K562 (cell line): ENCODE data around the gene PTPRO. TPM values are rescaled to one million over a fixed set of nuclear protein-coding genes. Genes with fewer than 3 reads are reported as not detected.

ENCODE experiments used
- ATAC-seq: fragments of 200-7000 bp; cut with Tn5 transposase; 3 replicates; pipeline ENCODE4 v1.9.1; 2020; ENCODE audit warnings: moderate library complexity
- BruUV-seq: library from RNA; stranded (reverse); fragments of 400-500 nt; replicated peaks from 2 replicates; lab custom pipeline; 2021; lab: Mats Ljungman, UMichigan
- CTCF ChIA-PET: fragments of 300-600 bp; formaldehyde crosslinking; extraction: SDS; loops from one replicate; lab custom pipeline; 2021; ENCODE audit warnings: low intra/inter-chr PET ratio; lab: Yijun Ruan, JAX
- POLR2A ChIA-PET: fragments of 300-600, 350-650 bp; sonication (Branson Sonifier 250); formaldehyde crosslinking; extraction: SDS; loops from one replicate; lab custom pipeline; 2021; ENCODE audit warnings: antibody characterized with exemption, inconsistent platforms; lab: Yijun Ruan, JAX
- DNase-seq, 4 experiments: peaks; one replicate each; pipeline versions ENCODE4 v3.0.0 to v3.0.0-alpha.2; 2011 to 2018; ENCODE audit warnings: low spot score in 3 of 4, mixed read lengths in 3 of 4; ENCODE audit errors: extremely low read depth in 1 of 4
- FAIRE-seq: peaks from 2 replicates; lab custom pipeline; 2011; peaks lifted over from hg19 to GRCh38; lab: Jason Lieb, UNC
- H2AFZ ChIP-seq: 2 replicates; pipeline ENCODE4 v1.6.0; 2011; ENCODE audit warnings: low read depth, low read length, control low read depth, inconsistent platforms
- H3K27ac ChIP-seq: fragments of 200-600 bp; 3 replicates; pipeline ENCODE4 v1.8.0; 2011; ENCODE audit warnings: low read depth, mild to moderate bottlenecking, control low read depth, inconsistent platforms, low read length, moderate library complexity, mixed read lengths; ENCODE audit errors: extremely low read depth
- H3K27me3 ChIP-seq, 2 experiments: fragments of 300-600 bp in 1 of 2; 2 replicates in 1 of 2; 3 replicates in 1 of 2; pipeline versions ENCODE4 v1.6.0 to v1.8.0; 2011; ENCODE audit warnings: inconsistent platforms in 2 of 2, low read length in 2 of 2, mild to moderate bottlenecking in 1 of 2, mixed read lengths in 1 of 2, moderate library complexity in 1 of 2; ENCODE audit not compliant: control insufficient read depth in 2 of 2, insufficient read depth in 2 of 2
- H3K36me3 ChIP-seq: fragments of 300-600 bp; 3 replicates; pipeline ENCODE4 v1.8.0; 2011; ENCODE audit warnings: mild to moderate bottlenecking, low read length, inconsistent platforms; ENCODE audit not compliant: control insufficient read depth, insufficient read depth
- H3K4me1 ChIP-seq, 2 experiments: fragments of 200-600 bp in 1 of 2; replicated peaks in 1 of 2; 2 replicates in 1 of 2; 3 replicates in 1 of 2; pipeline versions ENCODE4 v1.5.1 to v1.8.0; 2011; ENCODE audit warnings: inconsistent platforms in 2 of 2, low read length in 2 of 2, mild to moderate bottlenecking in 1 of 2, mixed read lengths in 1 of 2, moderate library complexity in 1 of 2; ENCODE audit not compliant: control insufficient read depth in 2 of 2, insufficient read depth in 2 of 2
- H3K4me2 ChIP-seq: 2 replicates; pipeline ENCODE4 v1.6.1; 2011; ENCODE audit warnings: low read length, control low read depth, inconsistent platforms, mixed read lengths; ENCODE audit not compliant: insufficient read depth
- H3K4me3 ChIP-seq: fragments of 200-600 bp; sonication (generic), shearing (Covaris generic); 2 replicates; pipeline ENCODE4 v1.5.1; 2016; ENCODE audit warnings: control low read depth, inconsistent platforms
- H3K79me2 ChIP-seq: fragments of 200-600 bp; 3 replicates; pipeline ENCODE4 v1.8.0; 2011; ENCODE audit warnings: low read length, inconsistent platforms; ENCODE audit not compliant: control insufficient read depth, insufficient read depth
- H3K9ac ChIP-seq, 2 experiments: 2 replicates each; pipeline versions ENCODE4 v1.6.0 to v1.6.1; 2011; ENCODE audit warnings: low read depth in 2 of 2, low read length in 2 of 2, control low read depth in 1 of 2, inconsistent platforms in 1 of 2, mild to moderate bottlenecking in 1 of 2, mixed read lengths in 1 of 2; ENCODE audit not compliant: insufficient read depth in 1 of 2
- H3K9me1 ChIP-seq: one replicate; pipeline ENCODE4 v1.6.0; 2011; ENCODE audit warnings: inconsistent platforms, mild to moderate bottlenecking, low read length, moderate library complexity; ENCODE audit not compliant: control insufficient read depth, insufficient read depth
- H3K9me3 ChIP-seq: replicated peaks from 2 replicates; pipeline ENCODE4 v1.5.1; 2011; ENCODE audit warnings: low read depth, low read length, inconsistent platforms; ENCODE audit not compliant: control insufficient read depth, insufficient read depth
- H4K20me1 ChIP-seq: replicated peaks from 2 replicates; pipeline ENCODE4 v1.6.1; 2011; ENCODE audit warnings: low read length, inconsistent platforms, mixed read lengths; ENCODE audit not compliant: control insufficient read depth, insufficient read depth
- ESRRA ChIP-seq: fragments of 450-650 bp; IDR thresholded peaks from 2 replicates; pipeline ENCODE4 v1.6.1; 2014; ENCODE audit warnings: low read depth, mild to moderate bottlenecking, moderate library complexity, borderline replicate concordance
- GABPA ChIP-seq: fragments of 200-800 bp; sonication (Bioruptor generic); conservative IDR thresholded peaks from 2 replicates; pipeline ENCODE4 v1.6.1; 2016; ENCODE audit warnings: low read depth, missing genetic modification characterization, missing compliant biosample characterization
- HNRNPL ChIP-seq: fragments of 200-400 bp; formaldehyde crosslinking; IDR thresholded peaks from 2 replicates; pipeline ENCODE4 v1.6.1; 2017; ENCODE audit warnings: low read depth, mild to moderate bottlenecking, low read length
- KAT8 ChIP-seq: fragments of 450-650 bp; IDR thresholded peaks from 2 replicates; pipeline ENCODE4 v1.6.1; 2016; ENCODE audit warnings: low read depth, mild to moderate bottlenecking
- KDM5B ChIP-seq: fragments of 200-600 bp; sonication (generic); IDR thresholded peaks from 2 replicates; pipeline ENCODE4 v1.6.1; 2012; ENCODE audit warnings: low read depth, mild to moderate bottlenecking, moderate library complexity, low read length, control low read depth, inconsistent platforms; ENCODE audit not compliant: insufficient replicate concordance
- MEIS2 ChIP-seq: fragments of 450-650 bp; IDR thresholded peaks from 2 replicates; pipeline ENCODE4 v1.6.1; 2014; ENCODE audit warnings: mild to moderate bottlenecking; ENCODE audit not compliant: partially characterized antibody
- MXI1 ChIP-seq: IDR thresholded peaks from 2 replicates; pipeline ENCODE4 v1.6.1; 2011; ENCODE audit warnings: low read depth, mild to moderate bottlenecking, improper control_type of control experiment, low read length
- ZNF140 ChIP-seq: fragments of 250-450 bp; sonication (Bioruptor Pico); IDR thresholded peaks from 2 replicates; pipeline ENCODE4 v1.8.0; 2021; ENCODE audit warnings: moderate library complexity, mild to moderate bottlenecking, inconsistent platforms
- ZNF77 ChIP-seq: fragments of 250-450 bp; sonication (Bioruptor Pico); IDR thresholded peaks from 2 replicates; pipeline ENCODE4 v1.5.0; 2020
- WGBS: fragments of 100-300 bp; shearing (Covaris generic); methylation state at CpG from one replicate; pipeline ENCODE4 v1.1.6; 2016; ENCODE audit warnings: low coverage, mixed read lengths; ENCODE audit not compliant: insufficient coverage; ENCODE audit errors: missing lambda C conversion rate; 5-methylcytosine and 5-hydroxymethylcytosine counted together
- in situ Hi-C: fragments of 300-500 bp; cut with MboI; formaldehyde crosslinking; loops from 4 replicates; pipeline ENCODE4 v1.15.0; 2018; ENCODE audit warnings: inconsistent platforms, mixed read lengths
- intact Hi-C: fragments of 100-400 bp; cut with micrococcal nuclease; formaldehyde crosslinking; loops from 2 replicates; pipeline ENCODE4 v1.14.2; 2022
- polyA plus RNA-seq, 8 experiments: library from polyadenylated mRNA; depleted of rRNA in 4 of 8; stranded (reverse) in 5 of 8; unstranded in 3 of 8; fragments of >200 nt; fragmentation: Nextera tagmentation in 2 of 8; fragmentation: Illumina TruSeq in 1 of 8; extraction: Ambion mirVana in 2 of 8; extraction: Trizol in 1 of 8; gene quantifications; 2 replicates each; pipeline versions ENCODE4 v1.2.1 to v1.2.3, GENCODE V29; 2011 to 2014; ENCODE audit warnings: inconsistent platforms in 1 of 8, missing spikeins in 1 of 8
- total RNA-seq, 7 experiments: library from RNA; depleted of rRNA in 6 of 7; stranded (reverse); fragments of >200 nt in 6 of 7; fragmentation: Illumina TruSeq in 2 of 7; extraction: Trizol in 2 of 7; gene quantifications; 2 replicates each; pipeline versions ENCODE4 v1.2.1 to v1.2.3, GENCODE V29; 2011 to 2021; ENCODE audit warnings: low replicate concordance in 1 of 7
- TF ChIP-seq, protein P1 (sequence below), 2 experiments: fragments of 450-650 bp in 1 of 2; sonication (generic) in 1 of 2; formaldehyde crosslinking in 1 of 2; IDR thresholded peaks in 1 of 2; conservative IDR thresholded peaks in 1 of 2; 2 replicates each; pipeline versions ENCODE4 v1.6.1 to v1.8.1; 2016 to 2023; ENCODE audit warnings: mild to moderate bottlenecking in 2 of 2, moderate library complexity in 2 of 2, inconsistent platforms in 1 of 2, missing genetic modification reagents in 1 of 2
- TF ChIP-seq, protein P2 (sequence below): fragments of 450-650 bp; IDR thresholded peaks from 2 replicates; pipeline ENCODE4 v1.6.1; 2018; ENCODE audit warnings: mild to moderate bottlenecking, low read depth; ENCODE audit not compliant: partially characterized antibody
- TF ChIP-seq, protein P3 (sequence below): fragments of 250-450 bp; sonication (Bioruptor Pico); IDR thresholded peaks from 2 replicates; pipeline ENCODE4 v1.5.0; 2021
- TF ChIP-seq, protein P4 (sequence below): fragments of 250-450 bp; sonication (Bioruptor Pico); IDR thresholded peaks from 2 replicates; pipeline ENCODE4 v1.8.0; 2021; ENCODE audit warnings: moderate library complexity, mild to moderate bottlenecking, inconsistent platforms

The PTPRO gene
- total and polyA plus RNA-seq, 9 of the 15 experiments (the other 6 are each of a cell fraction or from before 2014, with no cell fraction given): 0.22 TPM; not detected in 8

DNA sequence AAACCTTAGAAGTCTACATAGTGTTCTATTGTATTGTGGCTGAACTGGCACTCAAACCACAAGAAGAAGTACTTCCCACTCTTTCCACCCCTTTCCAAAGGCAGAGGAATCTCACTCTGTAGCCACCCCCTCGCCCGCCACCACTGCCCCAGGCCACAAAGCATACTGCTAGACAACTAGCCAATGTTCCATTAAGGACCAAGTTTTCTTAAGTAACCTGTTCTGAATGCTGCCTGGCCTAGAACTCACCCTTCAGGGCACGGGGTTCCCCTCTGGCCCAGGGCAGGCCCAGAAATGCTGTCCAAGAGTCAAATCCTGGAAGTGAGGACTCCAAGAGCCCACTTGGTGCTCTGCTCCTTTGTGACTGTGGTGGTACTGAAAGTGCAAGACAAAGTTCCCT, 15.7 kb upstream of the PTPRO start:
- in situ Hi-C loops (no loop called here), intact Hi-C loops (no loop called here)
- H3K9ac ChIP-seq: no peak overlapping the region
- ChIA-PET POLR2A (no interaction called here), CTCF (no interaction called here)
- no peak overlapping the region for H3K4me2 ChIP-seq
- no peak for FAIRE-seq
- BruUV-seq: no TSS peak
- no peak for DNase-seq
- H3K79me2 ChIP-seq: no peaks in the 10 kb centered on the region
- no peaks in the 10 kb centered on the region for H3K36me3 ChIP-seq
- TF ChIP-seq, protein P1, sequence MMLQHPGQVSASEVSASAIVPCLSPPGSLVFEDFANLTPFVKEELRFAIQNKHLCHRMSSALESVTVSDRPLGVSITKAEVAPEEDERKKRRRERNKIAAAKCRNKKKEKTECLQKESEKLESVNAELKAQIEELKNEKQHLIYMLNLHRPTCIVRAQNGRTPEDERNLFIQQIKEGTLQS (IDR thresholded peaks at IDR 0.05): no peak
- TF ChIP-seq, protein P1 (CRISPR knock-in tag; conservative IDR thresholded peaks at IDR 0.05): no peak
- TF ChIP-seq, protein P2, sequence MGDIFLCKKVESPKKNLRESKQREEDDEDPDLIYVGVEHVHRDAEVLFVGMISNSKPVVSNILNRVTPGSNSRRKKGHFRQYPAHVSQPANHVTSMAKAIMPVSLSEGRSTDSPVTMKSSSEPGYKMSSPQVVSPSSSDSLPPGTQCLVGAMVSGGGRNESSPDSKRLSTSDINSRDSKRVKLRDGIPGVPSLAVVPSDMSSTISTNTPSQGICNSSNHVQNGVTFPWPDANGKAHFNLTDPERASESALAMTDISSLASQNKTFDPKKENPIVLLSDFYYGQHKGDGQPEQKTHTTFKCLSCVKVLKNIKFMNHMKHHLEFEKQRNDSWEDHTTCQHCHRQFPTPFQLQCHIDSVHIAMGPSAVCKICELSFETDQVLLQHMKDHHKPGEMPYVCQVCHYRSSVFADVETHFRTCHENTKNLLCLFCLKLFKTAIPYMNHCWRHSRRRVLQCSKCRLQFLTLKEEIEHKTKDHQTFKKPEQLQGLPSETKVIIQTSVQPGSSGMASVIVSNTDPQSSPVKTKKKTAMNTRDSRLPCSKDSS: no peak
- TF ChIP-seq HNRNPL (no peak), ZNF140 (CRISPR knock-in tag) (no peak), MXI1 (no peak), KAT8 (no peak), GABPA (tag) (no peak), ESRRA (no peak), ZNF77 (no peak), MEIS2 (no peak), KDM5B (no peak)
- TF ChIP-seq, protein P3, sequence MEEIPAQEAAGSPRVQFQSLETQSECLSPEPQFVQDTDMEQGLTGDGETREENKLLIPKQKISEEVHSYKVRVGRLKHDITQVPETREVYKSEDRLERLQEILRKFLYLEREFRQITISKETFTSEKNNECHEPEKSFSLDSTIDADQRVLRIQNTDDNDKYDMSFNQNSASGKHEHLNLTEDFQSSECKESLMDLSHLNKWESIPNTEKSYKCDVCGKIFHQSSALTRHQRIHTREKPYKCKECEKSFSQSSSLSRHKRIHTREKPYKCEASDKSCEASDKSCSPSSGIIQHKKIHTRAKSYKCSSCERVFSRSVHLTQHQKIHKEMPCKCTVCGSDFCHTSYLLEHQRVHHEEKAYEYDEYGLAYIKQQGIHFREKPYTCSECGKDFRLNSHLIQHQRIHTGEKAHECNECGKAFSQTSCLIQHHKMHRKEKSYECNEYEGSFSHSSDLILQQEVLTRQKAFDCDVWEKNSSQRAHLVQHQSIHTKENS (CRISPR knock-in tag): no peak
- TF ChIP-seq, protein P4, sequence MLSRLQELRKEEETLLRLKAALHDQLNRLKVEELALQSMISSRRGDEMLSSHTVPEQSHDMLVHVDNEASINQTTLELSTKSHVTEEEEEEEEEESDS (CRISPR knock-in tag): no peak
- 24% methylated on average over 3 of the region's 3 CpGs for whole genome bisulfite sequencing
- no peaks in the 10 kb centered on the region for H4K20me1 ChIP-seq
- no peak for ATAC-seq
- no peaks in the 10 kb centered on the region for H3K27me3 ChIP-seq
- H3K9me1 ChIP-seq: no peaks in the 10 kb centered on the region
- H2AFZ ChIP-seq: no peak overlapping the region
- H3K4me3 ChIP-seq: no peak overlapping the region
- H3K4me1 ChIP-seq: no peaks in the 10 kb centered on the region
- H3K9me3 ChIP-seq: no peaks in the 10 kb centered on the region
- H3K27ac ChIP-seq: no peak overlapping the region
